HL-60 (cell line): Measurements from ENCODE around the gene TMEM9.

Experiments
- DNase-seq, 2 experiments: peaks; one replicate each; pipeline ENCODE4 v3.0.0-alpha.2; 2010 to 2020; ENCODE audit warnings: low read depth in 1 of 2, low spot score in 1 of 2
- H3K27ac ChIP-seq: fragments of 250-450 bp; sonication (Bioruptor Pico); replicated peaks from 2 replicates; pipeline ENCODE4 v1.5.1; 2020; ENCODE audit warnings: mild to moderate bottlenecking, moderate library complexity
- H3K27me3 ChIP-seq: fragments of 250-450 bp; sonication (Bioruptor Pico); 2 replicates; pipeline ENCODE4 v1.5.1; 2021; ENCODE audit warnings: mild to moderate bottlenecking, moderate library complexity; ENCODE audit not compliant: insufficient read depth, poor library complexity, severe bottlenecking
- H3K4me3 ChIP-seq: replicated peaks from 2 replicates; pipeline ENCODE4 v1.5.1; 2011; ENCODE audit warnings: mild to moderate bottlenecking, control low read depth, low read length; ENCODE audit not compliant: insufficient read depth
- CTCF ChIP-seq: IDR thresholded peaks from one replicate; pipeline ENCODE4 v1.5.1; 2011; ENCODE audit warnings: low read length, control low read depth, inconsistent platforms; ENCODE audit not compliant: insufficient read depth
- GABPA ChIP-seq: IDR thresholded peaks from 2 replicates; pipeline ENCODE4 v1.6.1; 2012; ENCODE audit warnings: low read depth
- POLR2AphosphoS5 ChIP-seq: IDR thresholded peaks from 2 replicates; pipeline ENCODE4 v1.6.1; 2012; ENCODE audit warnings: low read depth
- REST ChIP-seq: IDR thresholded peaks from 2 replicates; pipeline ENCODE4 v1.6.1; 2012; ENCODE audit warnings: low read depth; ENCODE audit not compliant: insufficient replicate concordance
- SPI1 ChIP-seq: IDR thresholded peaks from 2 replicates; pipeline ENCODE4 v1.6.1; 2012; ENCODE audit warnings: low read depth, mild to moderate bottlenecking, borderline replicate concordance

The TMEM9 gene

DNA sequence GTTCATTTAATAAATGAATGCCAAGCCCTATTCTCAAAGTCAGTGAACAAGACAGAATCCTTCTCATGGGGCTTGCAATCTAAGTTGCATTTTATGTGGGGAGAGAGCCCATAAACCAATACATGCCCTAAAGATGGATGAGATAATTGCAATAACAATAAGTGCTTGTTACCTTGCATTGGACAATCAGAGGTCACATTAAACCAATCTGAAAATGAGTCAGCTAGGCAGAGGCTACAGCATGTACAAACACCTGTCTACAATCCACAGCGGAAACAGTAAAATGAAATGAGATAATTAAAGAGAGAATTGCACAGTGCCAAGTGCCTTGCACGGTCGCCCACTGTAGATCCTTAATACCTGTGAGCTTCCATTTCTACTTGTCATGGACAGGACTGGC is 28.9 kb upstream of the TMEM9 start:
- H3K27me3 ChIP-seq, result no peaks in the 10 kb centered on the region
- no peak overlapping the region for H3K27ac ChIP-seq
- no peak for DNase-seq
- H3K4me3 ChIP-seq, result no peak overlapping the region
- TF ChIP-seq GABPA, result no peak
- TF ChIP-seq REST, result no peak

- TF ChIP-seq GABPA (no peak), POLR2AphosphoS5 (no peak), SPI1 (no peak), REST (no peak), CTCF (no peak)
- Histone ChIP-seq H3K27ac (no peak overlapping the region), H3K27me3 (no peaks in the 10 kb centered on the region), H3K4me3 (no peak overlapping the region)
- no peak for DNase-seq
Measured at GRCh38 chr1:201181726-201182125, 27.5 kb upstream of the TMEM9 start.

- Histone ChIP-seq H3K27ac (no peak overlapping the region), H3K4me3 (no peak overlapping the region), H3K27me3 (no peaks in the 10 kb centered on the region)
- TF ChIP-seq CTCF (no peak), SPI1 (0 out of 2 replicates have a peak, but pooled peaks have one; percentile 14)
- DNase-seq, result no peak
Measured at GRCh38 chr1:201181323-201181722, 27.0 kb upstream of the TMEM9 start.

DNA sequence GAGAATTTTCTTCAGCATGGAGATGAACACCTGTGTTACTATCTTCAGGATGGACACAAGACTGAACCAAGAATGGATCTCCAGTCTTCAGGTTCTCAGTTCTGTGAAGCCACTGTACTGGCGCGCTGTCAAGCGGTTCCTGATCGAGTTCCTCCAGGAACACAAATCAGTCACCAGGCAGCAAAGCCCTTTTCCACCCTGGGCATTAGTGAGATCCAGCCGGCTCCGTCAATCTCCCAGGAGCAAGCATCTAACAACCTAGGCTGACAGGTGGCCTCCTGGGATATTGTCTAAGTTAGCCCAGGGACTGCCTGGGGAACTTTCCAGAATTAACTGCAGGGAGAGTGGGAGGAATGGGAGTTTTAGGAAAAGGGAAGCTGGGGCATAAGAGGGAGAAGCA is 26.6 kb upstream of the TMEM9 start:
- no peaks in the 10 kb centered on the region for H3K27me3 ChIP-seq
- no peak overlapping the region for H3K27ac ChIP-seq
- no peak for DNase-seq
- H3K4me3 ChIP-seq, result no peak overlapping the region
- TF ChIP-seq GABPA (no peak), REST (no peak), POLR2AphosphoS5 (no peak), CTCF (no peak)
